Immature natural killer cell (primary cell): ENCODE results near the gene RNF146. TPM values are rescaled to one million over a fixed set of nuclear protein-coding genes. Genes with fewer than 3 reads are reported as not detected.
"Not testable (repeated sequence)": the region's sequence is repeated elsewhere in the genome, so short reads cannot be mapped to it uniquely, and the experiment has no call there.

Experiments
- DNase-seq, 3 donors: peaks; one replicate each; pipeline ENCODE4 v3.0.0; 2022; ENCODE audit warnings: mixed read lengths in 1 of 3
- H3K27ac Mint-ChIP-seq, 6 donors: one replicate each; pipeline ENCODE4 v1.8.0; 2020; ENCODE audit warnings: mixed read lengths in 6 of 6, mild to moderate bottlenecking in 5 of 6, inconsistent platforms in 4 of 6, moderate library complexity in 3 of 6
- H3K27me3 Mint-ChIP-seq, 3 donors: one replicate each; pipeline ENCODE4 v1.8.0; 2020 to 2021; ENCODE audit warnings: low read depth in 3 of 3, mild to moderate bottlenecking in 3 of 3, mixed read lengths in 3 of 3, moderate library complexity in 3 of 3, inconsistent platforms in 1 of 3
- H3K36me3 Mint-ChIP-seq, 3 donors: one replicate each; pipeline ENCODE4 v1.8.0; 2020; ENCODE audit warnings: mixed read lengths in 3 of 3, inconsistent platforms in 2 of 3, mild to moderate bottlenecking in 2 of 3
- H3K4me1 Mint-ChIP-seq, 2 donors: one replicate each; pipeline ENCODE4 v1.8.0; 2020; ENCODE audit warnings: inconsistent platforms in 2 of 2, mild to moderate bottlenecking in 2 of 2, mixed read lengths in 2 of 2, moderate library complexity in 1 of 2
- H3K4me3 Mint-ChIP-seq, 5 donors: one replicate each; pipeline ENCODE4 v1.8.0; 2020; ENCODE audit warnings: mild to moderate bottlenecking in 5 of 5, mixed read lengths in 5 of 5, inconsistent platforms in 3 of 5, moderate library complexity in 3 of 5
- H3K9me3 Mint-ChIP-seq, 6 donors: one replicate each; pipeline ENCODE4 v1.8.0; 2020; ENCODE audit warnings: mild to moderate bottlenecking in 6 of 6, mixed read lengths in 6 of 6, inconsistent platforms in 4 of 6, moderate library complexity in 3 of 6
- polyA plus RNA-seq, 3 donors: library from polyadenylated mRNA; unstranded; fragments of 300-500 nt; fragmentation: Illumina TruSeq; gene quantifications; one replicate each; pipeline ENCODE4 v1.2.3, GENCODE V29; 2021

The RNF146 gene
- polyA plus RNA-seq, 3 donors from 2014 or later = 11.3 to 26.9 (median 25.1) TPM

GRCh38 chr6:127297502-127298070 lies 30.9 kb downstream of the RNF146 start:
- Mint-ChIP-seq H3K27me3 (no peaks in the 10 kb centered on the region), H3K27ac (peak overlapping the region in 3 of 6 donors; percentile 25 to 65 (median 41)), H3K4me3 (no peak overlapping the region)

DNA sequence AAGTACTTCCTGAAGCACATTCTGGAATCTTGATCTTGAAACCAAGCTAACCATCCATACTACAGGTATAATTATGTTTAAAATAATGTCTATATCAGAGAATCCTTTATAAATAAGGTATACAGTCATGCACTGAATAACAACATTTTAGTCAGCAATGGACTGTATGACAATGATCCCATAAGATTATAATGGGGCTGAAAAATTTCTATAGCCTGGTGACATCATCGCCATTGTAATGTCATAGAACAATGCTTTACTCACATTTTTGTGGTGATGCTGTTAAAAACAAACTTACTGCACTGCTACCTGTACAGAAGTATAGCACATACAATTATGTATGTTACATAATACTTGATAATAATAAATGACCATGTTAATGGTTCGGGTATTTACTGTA lies 31.8 kb downstream of the RNF146 start:
- H3K36me3 Mint-ChIP-seq = peaks cover 0 to 5% (median 0%) of the 10 kb centered on the region in 3 donors

More at GRCh38 chr6:127297502-127298070, 30.9 kb downstream of the RNF146 start:
- peaks cover 0 to 5% (median 0%) of the 10 kb centered on the region in 3 donors for H3K36me3 Mint-ChIP-seq
- DNase-seq = no peak
- H3K9me3 Mint-ChIP-seq = no peaks in the 10 kb centered on the region
- H3K4me1 Mint-ChIP-seq = peaks cover 7 to 22% of the 10 kb centered on the region in 2 donors

GRCh38 chr6:127299522-127300240 lies 33.0 kb downstream of the RNF146 start:
- no peak for DNase-seq
- Mint-ChIP-seq H3K27ac (peak overlapping the region in 1 of 6 donors; percentile 4), H3K27me3 (no peaks in the 10 kb centered on the region), H3K9me3 (no peaks in the 10 kb centered on the region), H3K4me3 (no peak overlapping the region), H3K36me3 (peaks cover 0 to under 1% (median under 1%) of the 10 kb centered on the region in 3 donors), H3K4me1 (peaks cover 12 to 24% of the 10 kb centered on the region in 2 donors)

More for the DNA sequence above, 31.8 kb downstream of the RNF146 start:
- DNase-seq = no peak
- Mint-ChIP-seq H3K4me1 (peaks cover 9 to 22% of the 10 kb centered on the region in 2 donors), H3K27me3 (no peaks in the 10 kb centered on the region), H3K27ac (no peak overlapping the region), H3K4me3 (no peak overlapping the region), H3K9me3 (no peaks in the 10 kb centered on the region)

DNA sequence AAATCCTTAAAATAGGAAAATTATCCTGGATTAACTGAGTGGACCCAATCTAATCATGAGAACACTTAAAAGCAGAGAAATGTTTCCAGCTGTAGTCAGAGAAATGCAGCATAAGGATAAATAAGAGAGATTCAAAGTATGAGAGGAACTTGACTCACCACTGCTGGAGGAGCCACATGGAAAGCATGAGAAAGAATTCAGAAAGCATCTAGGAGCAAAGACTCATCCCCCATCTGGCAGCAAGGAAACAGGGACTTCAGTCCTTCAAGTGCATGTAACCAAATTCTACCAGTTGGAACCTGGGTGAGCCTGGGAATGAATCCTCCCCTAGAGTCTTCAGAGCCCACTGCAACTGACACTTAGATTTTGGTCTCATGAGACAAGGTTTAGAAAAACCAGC lies 33.7 kb downstream of the RNF146 start:
- Mint-ChIP-seq H3K27me3 (no peaks in the 10 kb centered on the region), H3K4me3 (no peak overlapping the region), H3K27ac (no peak overlapping the region), H3K36me3 (peaks cover under 1 to 7% (median 5%) of the 10 kb centered on the region in 3 donors), H3K4me1 (peaks cover 18 to 28% of the 10 kb centered on the region in 2 donors), H3K9me3 (no peaks in the 10 kb centered on the region)
- no peak for DNase-seq

DNA sequence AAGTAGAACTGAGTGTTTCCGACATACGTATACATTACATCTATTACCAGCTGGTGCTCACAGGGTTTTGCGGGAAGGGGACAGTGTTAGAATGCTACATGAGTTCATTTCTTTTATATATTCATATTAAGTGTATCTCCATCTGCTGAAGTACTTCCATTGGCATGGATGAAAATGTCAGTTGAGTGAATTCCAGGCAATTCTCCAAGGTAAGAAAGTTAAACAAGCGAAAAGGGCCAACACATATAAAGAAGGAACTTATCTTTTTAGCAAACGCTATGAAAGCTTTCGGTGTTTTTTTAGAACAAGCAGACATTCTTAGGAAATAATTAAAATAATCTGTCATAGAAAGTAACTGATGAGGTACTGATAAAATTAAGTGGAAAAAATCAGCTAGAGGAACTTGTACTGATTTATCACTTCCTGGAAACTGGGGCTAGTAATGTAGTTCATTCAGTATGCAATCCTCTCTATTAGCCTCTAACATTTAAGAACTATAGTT lies 34.6 kb downstream of the RNF146 start:
- H3K27me3 Mint-ChIP-seq = no peaks in the 10 kb centered on the region

GRCh38 chr6:127302728-127303660 lies 36.3 kb downstream of the RNF146 start:
- H3K4me3 Mint-ChIP-seq = no peak overlapping the region

More for the DNA sequence above, 34.6 kb downstream of the RNF146 start:
- peaks cover 8 to 14% (median 11%) of the 10 kb centered on the region in 3 donors for H3K36me3 Mint-ChIP-seq
- no peaks in the 10 kb centered on the region for H3K9me3 Mint-ChIP-seq
- peaks cover 18 to 37% of the 10 kb centered on the region in 2 donors for H3K4me1 Mint-ChIP-seq
- H3K4me3 Mint-ChIP-seq = no peak overlapping the region
- H3K27ac Mint-ChIP-seq = peak overlapping the region in 1 of 6 donors; percentile 16
- no peak for DNase-seq

GRCh38 chr6:127303917-127304316 lies 37.3 kb downstream of the RNF146 start:
- H3K36me3 Mint-ChIP-seq = peaks cover 24 to 32% (median 25%) of the 10 kb centered on the region in 3 donors
- H3K27ac Mint-ChIP-seq = peak overlapping the region in 1 of 6 donors; percentile 6
- H3K27me3 Mint-ChIP-seq = no peaks in the 10 kb centered on the region
- H3K4me1 Mint-ChIP-seq = peaks cover 31 to 61% of the 10 kb centered on the region in 2 donors
- no peak for DNase-seq
- no peak overlapping the region for H3K4me3 Mint-ChIP-seq
- no peaks in the 10 kb centered on the region for H3K9me3 Mint-ChIP-seq

More at GRCh38 chr6:127302728-127303660, 36.3 kb downstream of the RNF146 start:
- Mint-ChIP-seq H3K9me3 (no peaks in the 10 kb centered on the region), H3K27ac (peak overlapping the region in 2 of 6 donors; percentile 6 to 13), H3K4me1 (peaks cover 26 to 52% of the 10 kb centered on the region in 2 donors), H3K27me3 (no peaks in the 10 kb centered on the region), H3K36me3 (peaks cover 16 to 26% (median 20%) of the 10 kb centered on the region in 3 donors)
- DNase-seq = peak; percentile 17 to 41 (median 22)

- Mint-ChIP-seq H3K27ac (peak overlapping the region in 2 of 6 donors; percentile 22 to 51), H3K4me3 (no peak overlapping the region), H3K4me1 (peaks cover 38 to 73% of the 10 kb centered on the region in 2 donors), H3K36me3 (peaks cover 33 to 41% (median 36%) of the 10 kb centered on the region in 3 donors), H3K27me3 (no peaks in the 10 kb centered on the region), H3K9me3 (no peaks in the 10 kb centered on the region)
- DNase-seq = no peak
These were observed 39.1 kb downstream of the RNF146 start for GRCh38 chr6:127305741-127306140.

DNA sequence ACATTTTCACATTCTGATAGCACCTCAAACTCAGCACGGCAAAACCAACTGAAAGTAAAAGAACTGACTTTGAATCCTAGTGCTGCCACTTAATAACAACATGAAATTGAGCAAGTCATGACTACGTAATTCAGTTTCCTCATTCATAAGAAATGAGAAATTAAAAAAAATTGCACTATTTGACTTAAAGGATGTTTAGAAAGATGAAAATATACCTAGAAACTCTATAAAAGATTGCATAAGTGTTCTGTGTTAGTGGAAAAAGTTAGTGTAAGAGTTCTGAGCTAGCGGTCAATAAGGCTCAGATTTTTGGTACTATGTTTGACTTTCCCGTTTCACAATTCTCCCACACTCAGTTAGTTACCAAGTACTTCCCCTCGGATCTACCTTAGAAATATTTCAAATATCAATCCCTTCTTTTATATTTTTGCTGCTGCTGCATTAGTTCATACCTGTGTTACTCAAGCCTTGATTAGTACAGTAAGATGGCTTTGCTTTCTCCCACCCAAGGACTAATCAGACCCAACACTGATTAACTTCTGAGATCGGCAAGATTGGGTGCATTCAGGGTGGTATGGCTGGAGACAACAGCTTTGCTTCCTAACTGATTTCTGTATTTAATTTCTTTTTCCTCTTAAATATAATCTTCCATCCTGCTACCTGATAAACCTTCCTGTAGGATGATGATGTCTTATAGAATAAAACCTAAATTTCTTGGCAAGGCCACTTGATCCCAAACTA lies 50.9 kb downstream of the RNF146 start:
- Mint-ChIP-seq H3K27ac (no peak overlapping the region), H3K4me3 (no peak overlapping the region), H3K9me3 (no peaks in the 10 kb centered on the region), H3K27me3 (no peaks in the 10 kb centered on the region), H3K36me3 (peaks cover under 1 to 5% (median 3%) of the 10 kb centered on the region in 3 donors), H3K4me1 (no peaks in the 10 kb centered on the region)
- no peak for DNase-seq

DNA sequence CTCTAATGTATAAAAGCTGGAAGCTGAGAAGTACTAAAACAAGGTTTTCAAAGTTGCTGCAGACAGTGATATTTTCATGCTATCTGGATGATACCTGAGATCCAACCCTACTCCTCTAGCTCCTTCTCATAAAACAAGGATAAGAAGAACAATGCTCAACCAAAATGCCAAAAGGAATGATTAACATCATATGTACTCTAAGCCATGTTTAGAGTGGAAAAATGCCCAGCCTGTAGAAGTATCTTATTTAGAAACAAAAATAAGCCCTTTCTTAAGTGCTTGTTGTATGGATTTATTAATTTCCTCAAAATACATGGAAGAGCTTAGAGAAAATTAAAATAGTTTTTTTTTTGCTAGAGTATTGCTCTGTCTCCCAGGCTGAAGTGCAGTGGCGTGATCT lies 53.0 kb downstream of the RNF146 start:
- H3K27ac Mint-ChIP-seq = peak overlapping the region in 1 of 6 donors; percentile 20
- no peaks in the 10 kb centered on the region for H3K9me3 Mint-ChIP-seq
- H3K27me3 Mint-ChIP-seq = no peaks in the 10 kb centered on the region
- DNase-seq = no peak
- peaks cover 3 to 6% (median 4%) of the 10 kb centered on the region in 3 donors for H3K36me3 Mint-ChIP-seq
- no peak overlapping the region for H3K4me3 Mint-ChIP-seq
- no peaks in the 10 kb centered on the region for H3K4me1 Mint-ChIP-seq

GRCh38 chr6:127328043-127328609 lies 61.5 kb downstream of the RNF146 start:
- Mint-ChIP-seq H3K27ac (no peak overlapping the region), H3K27me3 (no peaks in the 10 kb centered on the region), H3K36me3 (peaks cover 4 to 24% (median 17%) of the 10 kb centered on the region in 3 donors), H3K4me3 (no peak overlapping the region), H3K9me3 (no peaks in the 10 kb centered on the region), H3K4me1 (peaks cover under 1 to 4% of the 10 kb centered on the region in 2 donors)
- no peak for DNase-seq

- peak overlapping the region in 3 of 6 donors; percentile 3 to 46 (median 12) for H3K27ac Mint-ChIP-seq
- not testable (repeated sequence) for DNase-seq, H3K9me3 Mint-ChIP-seq, H3K36me3 Mint-ChIP-seq, H3K4me3 Mint-ChIP-seq, H3K27me3 Mint-ChIP-seq
- peaks cover 16 to 32% of the 10 kb centered on the region in 2 donors for H3K4me1 Mint-ChIP-seq
These were observed 64.6 kb downstream of the RNF146 start for GRCh38 chr6:127331256-127331655.
